KMS-11 (cell line): Measurements from ENCODE around the gene PP2D1.

ENCODE experiments used
- H2AFZ ChIP-seq: fragments of 200-600 bp; sonication (generic); 2 replicates; pipeline ENCODE4 v1.6.1; 2016; ENCODE audit warnings: antibody characterized with exemption, mixed run types, low read depth
- H3K27ac ChIP-seq: fragments of 200-600 bp; sonication (generic); 2 replicates; pipeline ENCODE4 v1.6.1; 2016; ENCODE audit warnings: mild to moderate bottlenecking, mixed run types
- H3K27me3 ChIP-seq: fragments of 200-600 bp; sonication (generic); 2 replicates; pipeline ENCODE4 v1.6.1; 2017; ENCODE audit warnings: mild to moderate bottlenecking, low read depth, mixed run types, moderate library complexity; ENCODE audit not compliant: insufficient read depth
- H3K36me3 ChIP-seq: fragments of 200-600 bp; sonication (generic); 2 replicates; pipeline ENCODE4 v1.6.1; 2017; ENCODE audit warnings: mild to moderate bottlenecking, mixed run types; ENCODE audit not compliant: insufficient read depth
- H3K4me1 ChIP-seq: fragments of 200-600 bp; sonication (generic); 2 replicates; pipeline ENCODE4 v1.6.1; 2016; ENCODE audit warnings: mild to moderate bottlenecking, low read depth, mixed run types; ENCODE audit not compliant: poor library complexity, severe bottlenecking
- H3K4me2 ChIP-seq: fragments of 200-600 bp; sonication (generic); 2 replicates; pipeline ENCODE4 v1.7.0; 2016; ENCODE audit warnings: mild to moderate bottlenecking, mixed run types
- H3K4me3 ChIP-seq: fragments of 200-600 bp; sonication (generic); IDR thresholded peaks from 2 replicates; pipeline ENCODE4 v1.6.1; 2017; ENCODE audit warnings: low read depth, low read length, mixed read lengths; ENCODE audit not compliant: insufficient read depth
- H3K79me2 ChIP-seq: fragments of 200-600 bp; sonication (generic); 2 replicates; pipeline ENCODE4 v1.6.1; 2016; ENCODE audit warnings: low read depth, mixed run types; ENCODE audit not compliant: insufficient read depth
- H3K9ac ChIP-seq: fragments of 200-600 bp; sonication (generic); 2 replicates; pipeline ENCODE4 v1.6.1; 2016; ENCODE audit warnings: mild to moderate bottlenecking, mixed run types
- H4K20me1 ChIP-seq: fragments of 200-600 bp; sonication (generic); 2 replicates; pipeline ENCODE4 v1.6.1; 2016; ENCODE audit warnings: mild to moderate bottlenecking, mixed run types; ENCODE audit not compliant: insufficient read depth
- CTCF ChIP-seq: fragments of 200-600 bp; sonication (generic); conservative IDR thresholded peaks from 2 replicates; pipeline ENCODE4 v1.6.1; 2017; ENCODE audit warnings: low read depth, mild to moderate bottlenecking, antibody characterized with exemption, low read length, moderate library complexity, mixed read lengths

Gene PP2D1

GRCh38 chr3:19954676-19955075 lies 57.4 kb downstream of the PP2D1 start:
- H3K36me3 ChIP-seq = no peaks in the 10 kb centered on the region

GRCh38 chr3:19950316-19950715 lies 61.7 kb downstream of the PP2D1 start:
- H3K4me3 ChIP-seq = no peak overlapping the region
- H3K9ac ChIP-seq = no peak overlapping the region
- no peaks in the 10 kb centered on the region for H3K27me3 ChIP-seq
- H4K20me1 ChIP-seq = no peaks in the 10 kb centered on the region
- peaks cover 39% of the 10 kb centered on the region for H3K79me2 ChIP-seq
- no peak overlapping the region for H3K4me2 ChIP-seq
- TF ChIP-seq CTCF = no peak
- H2AFZ ChIP-seq = no peak overlapping the region
- H3K4me1 ChIP-seq = peaks cover 12% of the 10 kb centered on the region
- no peaks in the 10 kb centered on the region for H3K36me3 ChIP-seq
- H3K27ac ChIP-seq = no peak overlapping the region

More at GRCh38 chr3:19954676-19955075, 57.4 kb downstream of the PP2D1 start:
- Histone ChIP-seq H3K27ac (no peak overlapping the region), H3K9ac (no peak overlapping the region), H3K4me1 (no peaks in the 10 kb centered on the region), H4K20me1 (no peaks in the 10 kb centered on the region), H3K4me3 (no peak overlapping the region), H3K4me2 (no peak overlapping the region), H2AFZ (no peak overlapping the region), H3K79me2 (peaks cover 15% of the 10 kb centered on the region; the same call in 1 of the 2 replicates), H3K27me3 (no peaks in the 10 kb centered on the region)
- no peak for TF ChIP-seq CTCF

- TF ChIP-seq CTCF = no peak
- H3K27me3 ChIP-seq = no peaks in the 10 kb centered on the region
- H3K36me3 ChIP-seq = no peaks in the 10 kb centered on the region
- H3K79me2 ChIP-seq = peaks cover 39% of the 10 kb centered on the region
- H3K4me3 ChIP-seq = peak overlapping the region; percentile 36
- no peak overlapping the region for H2AFZ ChIP-seq
- peak overlapping the region; percentile 76; the same call in 1 of the 2 replicates for H3K9ac ChIP-seq
- H3K27ac ChIP-seq = peak overlapping the region; percentile 70; the same call in 1 of the 2 replicates
- peaks cover 12% of the 10 kb centered on the region for H3K4me1 ChIP-seq
- no peaks in the 10 kb centered on the region for H4K20me1 ChIP-seq
- peak overlapping the region; percentile 83 for H3K4me2 ChIP-seq
Observed at GRCh38 chr3:19948226-19948591, 63.9 kb downstream of the PP2D1 start.

- Histone ChIP-seq H3K9ac (peak overlapping the region; percentile 76), H3K27ac (peak overlapping the region; percentile 70), H3K79me2 (peaks cover 39% of the 10 kb centered on the region), H3K4me2 (peak overlapping the region; percentile 83), H3K36me3 (no peaks in the 10 kb centered on the region), H3K4me3 (peak overlapping the region; percentile 36), H3K4me1 (peaks cover 12% of the 10 kb centered on the region), H4K20me1 (no peaks in the 10 kb centered on the region), H2AFZ (peak overlapping the region; percentile 91; the same call in 1 of the 2 replicates), H3K27me3 (no peaks in the 10 kb centered on the region)
- TF ChIP-seq CTCF = no peak
Observed at GRCh38 chr3:19947549-19948225, 64.4 kb downstream of the PP2D1 start.
